IMR-90 (cell line): Measurements from ENCODE around the gene ACADS.

ENCODE experiments used
- CEBPB ChIP-seq: IDR thresholded peaks from 2 replicates; pipeline ENCODE4 v1.6.1; 2012; ENCODE audit warnings: low read depth, low read length, improper control_type of control experiment
- CHD1 ChIP-seq: IDR thresholded peaks from 2 replicates; pipeline ENCODE4 v1.6.1; 2012; ENCODE audit warnings: low read depth, low read length, improper control_type of control experiment
- CTCF ChIP-seq: conservative IDR thresholded peaks from 2 replicates; pipeline ENCODE4 v1.5.1; 2012; ENCODE audit warnings: mild to moderate bottlenecking, low read depth, low read length, improper control_type of control experiment
- MAZ ChIP-seq: IDR thresholded peaks from 2 replicates; pipeline ENCODE4 v1.6.1; 2012; ENCODE audit warnings: low read depth, mild to moderate bottlenecking, low read length, improper control_type of control experiment, moderate library complexity, borderline replicate concordance
- MXI1 ChIP-seq: IDR thresholded peaks from 2 replicates; pipeline ENCODE4 v1.6.1; 2012; ENCODE audit warnings: low read depth, mild to moderate bottlenecking, low read length, moderate library complexity, borderline replicate concordance
- POLR2A ChIP-seq: IDR thresholded peaks from 2 replicates; pipeline ENCODE4 v1.6.1; 2012; ENCODE audit warnings: mild to moderate bottlenecking, low read depth, low read length
- RAD21 ChIP-seq: IDR thresholded peaks from 2 replicates; pipeline ENCODE4 v1.6.1; 2012; ENCODE audit warnings: low read length, improper control_type of control experiment
- RFX5 ChIP-seq: IDR thresholded peaks from 2 replicates; pipeline ENCODE4 v1.8.0; 2012; ENCODE audit warnings: low read depth, mild to moderate bottlenecking, low read length, moderate library complexity
- USF2 ChIP-seq: fragments of 150-350 bp; IDR thresholded peaks from 2 replicates; pipeline ENCODE4 v1.6.1; 2017; ENCODE audit warnings: mild to moderate bottlenecking, antibody characterized with exemption, low read length, low read depth

GRCh38 chr12:120688527-120689071 lies 37.0 kb upstream of the ACADS start:
- TF ChIP-seq CEBPB (no peak), CTCF (no peak), POLR2A (no peak), MAZ (no peak), MXI1 (no peak), RAD21 (no peak), RFX5 (no peak), USF2 (no peak), CHD1 (no peak)
